Activated CD4-positive, alpha-beta T cell treated with anti-CD3 and anti-CD28 coated beads, Interleukin-2, amount 50 U/mL, for 48 hours (primary cell): Measurements from ENCODE around the gene IL6.
"Not testable (repeated sequence)": the region's sequence is repeated elsewhere in the genome, so short reads cannot be mapped to it uniquely, and the experiment has no call there.

Experiments used
- DNase-seq, 2 experiments: peaks; one replicate each; pipeline ENCODE4 v3.0.0-alpha.2; 2020

Gene IL6

GRCh38 chr7:22704722-22705121, 22.3 kb upstream of the IL6 start:
- DNase-seq, result not testable (repeated sequence)

- DNase-seq, result not testable (repeated sequence)
Measured at GRCh38 chr7:22705874-22706273, 21.1 kb upstream of the IL6 start.

DNA sequence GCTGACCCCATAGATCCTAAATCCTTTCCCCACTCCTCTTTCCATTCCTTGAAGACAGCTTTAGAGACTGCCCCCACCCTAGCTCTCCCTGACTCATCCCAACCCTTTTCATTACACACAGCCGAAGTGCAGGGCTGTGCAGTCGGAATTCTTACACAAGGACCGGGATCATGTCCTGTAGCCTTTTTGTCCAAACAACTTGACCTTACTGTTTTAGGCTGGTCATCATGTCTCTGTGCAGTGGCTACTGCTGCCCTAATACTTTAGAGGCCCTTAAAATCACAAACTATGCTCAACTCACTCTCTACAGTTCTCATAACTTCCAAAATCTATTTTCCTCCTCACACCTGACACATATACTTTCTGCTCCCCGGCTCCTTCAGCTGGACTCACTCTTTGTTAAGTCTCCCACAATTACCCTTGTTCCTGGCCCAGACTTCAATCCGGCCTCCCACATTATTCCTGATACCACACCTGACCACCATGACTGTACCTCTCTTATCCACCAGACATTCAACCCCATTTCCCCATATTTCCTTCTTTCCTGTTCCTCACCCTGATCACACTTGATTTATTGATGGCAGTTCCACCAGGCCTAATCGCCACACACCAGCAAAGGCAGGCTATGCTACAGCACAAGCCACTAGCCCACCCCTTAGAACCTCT, 19.8 kb upstream of the IL6 start:
- not testable (repeated sequence) for DNase-seq

GRCh38 chr7:22708214-22708613, 18.8 kb upstream of the IL6 start:
- not testable (repeated sequence) for DNase-seq

GRCh38 chr7:22708677-22709061, 18.3 kb upstream of the IL6 start:
- DNase-seq, result not testable (repeated sequence)

- not testable (repeated sequence) for DNase-seq
Measured at GRCh38 chr7:22709062-22709829, 17.8 kb upstream of the IL6 start.

GRCh38 chr7:22709857-22710256, 17.1 kb upstream of the IL6 start:
- DNase-seq, result no peak

GRCh38 chr7:22712999-22713398, 14.0 kb upstream of the IL6 start:
- DNase-seq, result no peak

DNA sequence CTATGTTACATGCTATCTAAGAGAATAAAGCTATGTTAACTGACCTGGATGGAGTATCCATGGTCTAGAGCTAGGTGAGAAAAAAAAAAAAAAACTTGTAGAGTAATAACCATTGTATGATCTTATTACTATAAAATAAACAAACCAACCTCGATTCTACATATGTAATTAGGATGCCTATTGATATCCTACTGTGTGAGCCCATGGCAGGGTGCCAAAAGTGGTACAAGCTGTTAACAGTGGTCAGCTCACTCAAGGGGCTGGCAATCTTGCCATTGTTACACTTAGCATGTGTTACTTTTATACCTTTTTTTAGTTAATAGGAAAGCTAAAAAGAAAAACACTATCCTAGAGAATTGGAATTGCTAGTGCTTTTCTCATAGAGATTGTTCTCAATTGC, 13.5 kb upstream of the IL6 start:
- no peak for DNase-seq

DNA sequence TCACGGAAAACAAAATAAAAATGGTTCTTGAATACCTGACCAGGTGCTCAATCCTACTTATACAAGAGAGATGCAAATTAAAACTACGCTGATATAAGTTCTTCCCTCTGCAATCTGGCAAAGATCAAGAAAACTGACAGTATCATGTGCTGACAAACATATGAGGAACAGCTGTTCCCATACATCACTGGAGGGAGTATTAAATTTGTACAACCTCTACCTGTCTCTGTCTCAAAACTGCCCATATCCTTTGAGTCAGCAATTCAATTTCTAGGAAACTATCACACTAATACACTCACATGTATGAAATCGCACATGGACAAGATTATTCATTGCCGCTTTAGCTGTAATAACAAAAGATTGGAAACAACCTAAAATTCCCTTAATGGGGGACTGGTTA, 11.0 kb upstream of the IL6 start:
- DNase-seq, result no peak

- DNase-seq, result no peak
Measured at GRCh38 chr7:22717760-22718159, 9.2 kb upstream of the IL6 start.

GRCh38 chr7:22718200-22718711, 8.7 kb upstream of the IL6 start:
- no peak for DNase-seq

DNA sequence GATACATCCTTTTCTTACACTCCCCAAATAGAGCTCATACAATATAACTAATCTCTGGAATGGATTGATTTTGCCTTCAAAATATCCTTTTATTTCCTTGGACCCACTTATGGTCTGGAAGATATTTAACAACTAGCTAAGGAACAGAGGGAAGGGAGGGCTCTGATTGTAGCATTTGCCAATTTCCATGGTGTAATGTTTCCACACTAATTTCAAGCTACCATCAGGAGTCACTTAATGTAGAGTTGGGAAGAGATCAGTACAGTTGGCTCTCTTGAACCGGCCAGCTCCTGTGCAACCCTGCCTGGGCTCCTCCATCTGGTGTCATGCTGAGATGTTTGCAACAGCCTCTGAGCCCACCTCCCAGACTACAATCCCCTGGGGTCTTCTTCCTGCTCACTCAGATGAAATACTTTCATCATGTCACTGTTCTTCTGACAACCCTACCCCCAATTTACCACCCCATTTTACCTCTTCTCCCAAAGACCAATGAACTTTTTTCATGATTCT, 8.0 kb upstream of the IL6 start:
- no peak for DNase-seq

DNA sequence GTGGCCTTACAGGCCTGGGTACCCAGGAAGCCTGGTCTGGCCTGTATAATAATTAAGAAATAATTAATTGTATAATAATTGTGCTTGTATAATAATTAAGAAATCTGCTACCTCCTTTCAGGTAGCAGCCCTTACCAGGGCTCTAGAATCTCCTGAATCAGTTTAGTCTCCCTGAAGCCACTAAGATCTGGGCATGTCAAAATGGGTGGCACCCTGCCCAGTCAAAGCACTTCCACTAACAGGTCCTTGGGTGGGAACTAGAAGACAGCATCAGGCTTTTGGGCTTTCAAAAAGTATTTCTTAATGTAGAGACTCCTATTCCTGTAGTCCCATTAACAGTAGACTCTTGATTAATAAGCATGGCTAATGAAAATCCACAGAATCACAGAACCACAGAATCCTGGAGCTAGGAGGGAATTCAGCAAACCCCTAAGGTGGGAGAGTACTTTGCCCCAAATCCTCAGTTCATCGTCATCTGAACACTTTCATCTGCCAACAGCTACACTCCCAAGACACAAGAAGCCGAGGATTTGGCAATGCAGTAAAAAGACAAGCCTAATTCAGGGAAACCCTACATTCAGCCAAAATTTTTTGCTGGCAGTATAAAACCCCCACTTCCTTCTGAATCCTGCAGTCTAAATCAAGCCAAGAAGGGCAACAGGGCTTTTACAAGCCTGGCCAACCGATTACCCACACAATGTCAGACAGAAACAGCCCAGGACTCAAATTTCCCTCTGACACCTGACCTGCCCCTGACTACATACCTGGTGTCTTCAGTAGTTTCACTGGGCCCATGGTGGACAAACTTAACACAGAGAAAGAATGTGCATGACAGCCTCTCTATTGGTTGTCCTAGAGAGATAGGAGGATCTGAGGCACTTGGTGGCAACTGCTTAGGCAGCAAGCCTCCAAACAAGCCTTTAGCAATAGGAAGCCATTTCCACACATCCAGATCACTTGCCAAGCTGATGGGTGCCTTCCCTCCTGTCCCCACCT, 5.9 kb upstream of the IL6 start:
- DNase-seq, result no peak

DNA sequence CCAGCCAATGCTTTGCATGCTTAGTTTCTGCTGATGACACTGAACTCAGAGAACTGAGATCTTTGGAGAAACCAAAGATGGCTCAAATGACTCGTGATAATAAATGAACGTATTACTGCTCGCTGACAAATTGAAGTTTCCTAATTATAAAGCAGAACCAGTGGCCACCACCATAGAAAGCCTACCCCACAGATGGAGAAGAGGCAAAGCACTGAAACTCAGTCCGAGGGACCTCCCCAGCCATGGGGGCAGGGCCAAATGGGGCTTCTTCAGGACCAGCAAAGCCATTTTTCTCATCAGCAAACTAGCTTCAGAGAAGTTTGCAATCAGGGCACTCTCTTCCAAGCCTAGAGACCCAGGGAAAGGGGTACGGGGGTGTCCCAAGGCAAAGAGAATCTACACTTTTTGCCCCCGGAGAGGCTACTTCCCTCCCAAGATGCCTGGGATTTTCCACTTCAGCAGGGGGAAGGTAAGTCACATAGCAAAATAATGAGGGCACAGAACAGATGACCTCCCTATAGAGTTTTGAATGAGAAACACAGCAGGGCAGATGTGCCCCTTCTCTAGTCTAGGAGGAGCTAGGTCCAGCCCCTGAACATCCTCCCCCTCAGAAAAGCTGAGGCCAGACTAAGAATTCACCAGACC, 4.3 kb upstream of the IL6 start:
- no peak for DNase-seq

DNA sequence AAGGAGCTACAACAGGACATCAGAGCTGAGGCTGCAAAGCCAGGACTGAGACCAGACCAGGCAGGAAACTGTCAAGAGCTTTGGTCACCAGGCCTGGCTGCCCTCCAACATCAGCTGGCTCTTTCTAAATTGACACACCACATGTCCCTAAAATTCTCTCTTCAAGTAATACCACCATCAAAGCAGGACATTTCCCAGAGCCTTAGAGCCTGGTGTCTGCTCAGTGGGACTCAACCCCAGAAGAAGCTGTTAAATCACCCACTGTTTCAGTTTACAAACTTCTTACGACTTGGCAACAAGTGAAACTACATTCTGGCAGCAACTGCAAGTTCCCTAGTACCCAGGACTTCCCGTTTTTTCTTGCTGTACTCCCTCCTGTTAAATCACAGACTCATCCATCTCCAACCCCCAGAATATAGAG, 3.8 kb upstream of the IL6 start:
- DNase-seq, result no peak

- DNase-seq, result no peak
Measured at GRCh38 chr7:22723637-22724036, 3.4 kb upstream of the IL6 start.

DNA sequence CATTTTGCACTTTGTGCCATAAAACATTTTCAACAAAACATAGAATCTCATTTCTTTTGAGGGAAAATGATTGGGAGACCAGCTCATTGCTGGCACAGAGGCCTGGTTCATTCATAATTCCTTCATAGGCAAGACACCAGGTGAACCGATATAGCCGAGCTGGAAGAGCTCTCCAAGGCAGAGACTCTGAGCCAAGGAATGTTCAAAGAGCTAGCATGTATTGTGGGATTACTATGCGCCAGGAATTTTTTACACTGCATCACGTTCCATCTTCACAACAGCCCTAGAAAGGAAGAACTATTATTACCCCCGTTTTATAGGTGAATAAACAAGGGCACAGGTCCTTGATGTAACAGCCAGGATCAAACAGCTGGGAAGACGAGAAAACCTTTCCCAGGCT, 2.1 kb upstream of the IL6 start:
- DNase-seq, result no peak

GRCh38 chr7:22725585-22725984, 1.4 kb upstream of the IL6 start:
- no peak for DNase-seq

DNA sequence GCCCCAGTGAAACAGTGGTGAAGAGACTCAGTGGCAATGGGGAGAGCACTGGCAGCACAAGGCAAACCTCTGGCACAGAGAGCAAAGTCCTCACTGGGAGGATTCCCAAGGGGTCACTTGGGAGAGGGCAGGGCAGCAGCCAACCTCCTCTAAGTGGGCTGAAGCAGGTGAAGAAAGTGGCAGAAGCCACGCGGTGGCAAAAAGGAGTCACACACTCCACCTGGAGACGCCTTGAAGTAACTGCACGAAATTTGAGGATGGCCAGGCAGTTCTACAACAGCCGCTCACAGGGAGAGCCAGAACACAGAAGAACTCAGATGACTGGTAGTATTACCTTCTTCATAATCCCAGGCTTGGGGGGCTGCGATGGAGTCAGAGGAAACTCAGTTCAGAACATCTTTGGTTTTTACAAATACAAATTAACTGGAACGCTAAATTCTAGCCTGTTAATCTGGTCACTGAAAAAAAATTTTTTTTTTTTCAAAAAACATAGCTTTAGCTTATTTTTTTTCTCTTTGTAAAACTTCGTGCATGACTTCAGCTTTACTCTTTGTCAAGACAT, 574 bp upstream of the IL6 start:
- DNase-seq, result peak; percentile 39 to 58

GRCh38 chr7:22727714-22728035, 675 bp downstream of the IL6 start:
- no peak for DNase-seq

DNA sequence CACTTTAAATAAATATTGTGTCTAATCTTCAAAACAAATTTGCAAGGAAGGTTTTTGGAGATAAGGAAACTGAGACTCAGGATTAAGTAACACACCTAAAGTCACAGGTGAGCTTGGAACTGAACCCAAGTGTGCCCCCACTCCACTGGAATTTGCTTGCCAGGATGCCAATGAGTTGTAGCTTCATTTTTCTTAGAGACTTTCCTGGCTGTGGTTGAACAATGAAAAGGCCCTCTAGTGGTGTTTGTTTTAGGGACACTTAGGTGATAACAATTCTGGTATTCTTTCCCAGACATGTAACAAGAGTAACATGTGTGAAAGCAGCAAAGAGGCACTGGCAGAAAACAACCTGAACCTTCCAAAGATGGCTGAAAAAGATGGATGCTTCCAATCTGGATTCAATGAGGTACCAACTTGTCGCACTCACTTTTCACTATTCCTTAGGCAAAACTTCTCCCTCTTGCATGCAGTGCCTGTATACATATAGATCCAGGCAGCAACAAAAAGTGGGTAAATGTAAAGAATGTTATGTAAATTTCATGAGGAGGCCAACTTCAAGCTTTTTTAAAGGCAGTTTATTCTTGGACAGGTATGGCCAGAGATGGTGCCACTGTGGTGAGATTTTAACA, 1.5 kb downstream of the IL6 start:
- DNase-seq, result no peak
